Activated naive CD8-positive, alpha-beta T cell treated with anti-CD3 and anti-CD28 coated beads, Interleukin-2, amount 50 U/mL, for 24 hours (primary cell): ENCODE results near the gene RGS8.

ENCODE experiments used
- ATAC-seq: fragments of 150-1000 bp; cut with Tn5 transposase; one replicate; pipeline ENCODE4 v1.10.0; 2021
- DNase-seq: peaks from one replicate; pipeline ENCODE4 v3.0.0; 2021
- H3K27ac Mint-ChIP-seq: one replicate; pipeline ENCODE4 v1.8.0; 2021; ENCODE audit warnings: mild to moderate bottlenecking, mixed read lengths
- H3K27me3 Mint-ChIP-seq: one replicate; pipeline ENCODE4 v1.8.0; 2021; ENCODE audit warnings: mixed read lengths
- H3K36me3 Mint-ChIP-seq: one replicate; pipeline ENCODE4 v1.8.0; 2021; ENCODE audit warnings: low read depth, mixed read lengths
- H3K4me1 Mint-ChIP-seq: one replicate; pipeline ENCODE4 v1.8.0; 2021; ENCODE audit warnings: mixed read lengths
- H3K4me3 Mint-ChIP-seq: one replicate; pipeline ENCODE4 v1.8.0; 2021; ENCODE audit warnings: mild to moderate bottlenecking, moderate library complexity, mixed read lengths
- H3K9me3 Mint-ChIP-seq: one replicate; pipeline ENCODE4 v1.8.0; 2021; ENCODE audit warnings: mixed read lengths

The RGS8 gene

GRCh38 chr1:182649041-182649440, 35.3 kb downstream of the RGS8 start:
- Mint-ChIP-seq H3K9me3 (no peaks in the 10 kb centered on the region), H3K27ac (no peak overlapping the region), H3K36me3 (no peaks in the 10 kb centered on the region), H3K27me3 (no peaks in the 10 kb centered on the region), H3K4me3 (no peak overlapping the region), H3K4me1 (peaks cover 6% of the 10 kb centered on the region)
- DNase-seq (no peak), ATAC-seq (no peak)

- Mint-ChIP-seq H3K4me3 (no peak overlapping the region), H3K27ac (no peak overlapping the region), H3K36me3 (no peaks in the 10 kb centered on the region), H3K27me3 (no peaks in the 10 kb centered on the region), H3K4me1 (peaks cover 6% of the 10 kb centered on the region), H3K9me3 (no peaks in the 10 kb centered on the region)
- ATAC-seq (no peak), DNase-seq (no peak)
These were observed 37.6 kb downstream of the RGS8 start for GRCh38 chr1:182646739-182647138.

GRCh38 chr1:182644886-182645285, 39.5 kb downstream of the RGS8 start:
- H3K27ac Mint-ChIP-seq = no peak overlapping the region
- H3K36me3 Mint-ChIP-seq = no peaks in the 10 kb centered on the region
- no peaks in the 10 kb centered on the region for H3K9me3 Mint-ChIP-seq
- no peak overlapping the region for H3K4me3 Mint-ChIP-seq
- H3K4me1 Mint-ChIP-seq = no peaks in the 10 kb centered on the region
- ATAC-seq (no peak), DNase-seq (no peak)
- no peaks in the 10 kb centered on the region for H3K27me3 Mint-ChIP-seq

- H3K4me3 Mint-ChIP-seq = no peak overlapping the region
- H3K27me3 Mint-ChIP-seq = no peaks in the 10 kb centered on the region
- H3K36me3 Mint-ChIP-seq = no peaks in the 10 kb centered on the region
- DNase-seq = no peak
- H3K9me3 Mint-ChIP-seq = no peaks in the 10 kb centered on the region
- no peak for ATAC-seq
- no peaks in the 10 kb centered on the region for H3K4me1 Mint-ChIP-seq
- no peak overlapping the region for H3K27ac Mint-ChIP-seq
These were observed 40.7 kb downstream of the RGS8 start for GRCh38 chr1:182643699-182644098.

GRCh38 chr1:182642461-182642860, 41.9 kb downstream of the RGS8 start:
- DNase-seq = no peak
- Mint-ChIP-seq H3K9me3 (no peaks in the 10 kb centered on the region), H3K4me3 (no peak overlapping the region), H3K27me3 (peaks cover 3% of the 10 kb centered on the region), H3K27ac (no peak overlapping the region), H3K36me3 (no peaks in the 10 kb centered on the region), H3K4me1 (no peaks in the 10 kb centered on the region)
- no peak for ATAC-seq

GRCh38 chr1:182641561-182641960, 42.8 kb downstream of the RGS8 start:
- H3K27me3 Mint-ChIP-seq = peaks cover 6% of the 10 kb centered on the region
- H3K27ac Mint-ChIP-seq = no peak overlapping the region
- no peaks in the 10 kb centered on the region for H3K9me3 Mint-ChIP-seq
- ATAC-seq = no peak
- H3K4me3 Mint-ChIP-seq = no peak overlapping the region
- H3K4me1 Mint-ChIP-seq = no peaks in the 10 kb centered on the region
- no peaks in the 10 kb centered on the region for H3K36me3 Mint-ChIP-seq
- DNase-seq = no peak

- Mint-ChIP-seq H3K4me3 (no peak overlapping the region), H3K9me3 (no peaks in the 10 kb centered on the region), H3K27me3 (peaks cover 8% of the 10 kb centered on the region), H3K4me1 (no peaks in the 10 kb centered on the region), H3K27ac (no peak overlapping the region), H3K36me3 (no peaks in the 10 kb centered on the region)
- DNase-seq (no peak), ATAC-seq (no peak)
These were observed 45.1 kb downstream of the RGS8 start for GRCh38 chr1:182639330-182639729.

- Mint-ChIP-seq H3K9me3 (no peaks in the 10 kb centered on the region), H3K27me3 (peaks cover 15% of the 10 kb centered on the region), H3K36me3 (no peaks in the 10 kb centered on the region), H3K4me3 (no peak overlapping the region), H3K27ac (no peak overlapping the region), H3K4me1 (peaks cover 5% of the 10 kb centered on the region)
- ATAC-seq (no peak), DNase-seq (no peak)
These were observed 46.6 kb downstream of the RGS8 start for GRCh38 chr1:182637769-182638168.

GRCh38 chr1:182635871-182636270, 48.5 kb downstream of the RGS8 start:
- H3K27ac Mint-ChIP-seq = no peak overlapping the region
- H3K27me3 Mint-ChIP-seq = peaks cover 32% of the 10 kb centered on the region
- H3K4me3 Mint-ChIP-seq = no peak overlapping the region

More at GRCh38 chr1:182635871-182636270, 48.5 kb downstream of the RGS8 start:
- ATAC-seq (no peak), DNase-seq (no peak)
- Mint-ChIP-seq H3K4me1 (peaks cover 18% of the 10 kb centered on the region), H3K36me3 (no peaks in the 10 kb centered on the region), H3K9me3 (no peaks in the 10 kb centered on the region)
